ENCODE results near the gene HINT3.
"Not testable (repeated sequence)": the region's sequence is repeated elsewhere in the genome, so short reads cannot be mapped to it uniquely, and the experiment has no call there.

Gene HINT3

GRCh38 chr6:125956506-125957390, at the start of gene HINT3:
TSS of gene HINT3 (plus strand) at chr6:125956770. CDS start at chr6:125956978, 208 bp downstream.
- peak; percentile 97 for DNase-seq (ENCODE audit: low read depth in 2 of 2)

GRCh38 chr6:125910527-125910926, 46.0 kb upstream of the HINT3 start:
- DNase-seq (ENCODE audit: low read depth in 2 of 2), result no peak

GRCh38 chr6:125911051-125911451, 45.5 kb upstream of the HINT3 start:
- DNase-seq (ENCODE audit: low read depth in 2 of 2), result not testable (repeated sequence)

GRCh38 chr6:125912430-125912829, 44.1 kb upstream of the HINT3 start:
- DNase-seq (ENCODE audit: low read depth in 2 of 2), result not testable (repeated sequence)

GRCh38 chr6:125913145-125913544, 43.4 kb upstream of the HINT3 start:
- no peak for DNase-seq (ENCODE audit: low read depth in 2 of 2)

GRCh38 chr6:125913864-125914351, 42.7 kb upstream of the HINT3 start:
- DNase-seq (ENCODE audit: low read depth in 2 of 2), result no peak

GRCh38 chr6:125918230-125918629, 38.3 kb upstream of the HINT3 start:
- DNase-seq (ENCODE audit: low read depth in 2 of 2), result no peak

GRCh38 chr6:125918681-125919566, 37.6 kb upstream of the HINT3 start:
- peak; percentile 25 to 29 for DNase-seq (ENCODE audit: low read depth in 2 of 2)

GRCh38 chr6:125919618-125920017, 37.0 kb upstream of the HINT3 start:
- DNase-seq (ENCODE audit: low read depth in 2 of 2), result no peak

GRCh38 chr6:125922322-125922860, 34.2 kb upstream of the HINT3 start:
- DNase-seq (ENCODE audit: low read depth in 2 of 2), result no peak

GRCh38 chr6:125923366-125923877, 33.1 kb upstream of the HINT3 start:
- no peak for DNase-seq (ENCODE audit: low read depth in 2 of 2)

- no peak for DNase-seq (ENCODE audit: low read depth in 2 of 2)
Measured at GRCh38 chr6:125924169-125924568, 32.4 kb upstream of the HINT3 start.

GRCh38 chr6:125924697-125925358, 31.7 kb upstream of the HINT3 start:
- DNase-seq (ENCODE audit: low read depth in 2 of 2), result no peak

GRCh38 chr6:125926711-125927110, 29.9 kb upstream of the HINT3 start:
- DNase-seq (ENCODE audit: low read depth in 2 of 2), result no peak

- DNase-seq (ENCODE audit: low read depth in 2 of 2), result no peak
Measured at GRCh38 chr6:125927761-125928160, 28.8 kb upstream of the HINT3 start.

- no peak for DNase-seq (ENCODE audit: low read depth in 2 of 2)
Measured at GRCh38 chr6:125930765-125931418, 25.7 kb upstream of the HINT3 start.

GRCh38 chr6:125931733-125932450, 24.7 kb upstream of the HINT3 start:
- DNase-seq (ENCODE audit: low read depth in 2 of 2), result no peak

- DNase-seq (ENCODE audit: low read depth in 2 of 2), result no peak
Measured at GRCh38 chr6:125932451-125932795, 24.1 kb upstream of the HINT3 start.

- DNase-seq (ENCODE audit: low read depth in 2 of 2), result not testable (repeated sequence)
Measured at GRCh38 chr6:125935520-125935919, 21.1 kb upstream of the HINT3 start.

GRCh38 chr6:125939026-125939425, 17.5 kb upstream of the HINT3 start:
- no peak for DNase-seq (ENCODE audit: low read depth in 2 of 2)
